ENCODE data around the gene POLD4. TPM values are rescaled to one million over a fixed set of nuclear protein-coding genes. Genes with fewer than 3 reads are reported as not detected.

The POLD4 gene
- total RNA-seq, 1 experiment from 2014 or later, result 44.2 TPM

DNA sequence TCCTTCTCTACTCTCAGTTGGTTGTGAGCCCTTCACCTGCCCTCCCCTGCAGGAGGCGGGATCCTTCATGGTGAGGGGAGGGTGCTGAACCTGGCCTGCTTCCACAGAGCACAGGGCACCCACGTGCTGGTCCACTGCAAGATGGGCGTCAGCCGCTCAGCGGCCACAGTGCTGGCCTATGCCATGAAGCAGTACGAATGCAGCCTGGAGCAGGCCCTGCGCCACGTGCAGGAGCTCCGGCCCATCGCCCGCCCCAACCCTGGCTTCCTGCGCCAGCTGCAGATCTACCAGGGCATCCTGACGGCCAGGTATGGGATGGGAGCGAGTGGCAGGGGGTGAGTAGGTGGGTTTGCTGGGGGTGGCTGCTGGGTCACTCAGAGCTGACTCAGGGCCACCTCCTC is 43.7 kb downstream of the POLD4 start:
- no peaks in the 10 kb centered on the region for H3K9me2 ChIP-seq (ENCODE audit: insufficient read depth)
- no peaks in the 10 kb centered on the region for H3K9me3 ChIP-seq (ENCODE audit: control insufficient read depth in 1 of 2, insufficient read depth in 1 of 2, low read depth in 1 of 2, low read length in 2 of 2)
- H3K9ac ChIP-seq (ENCODE audit: low read length), result no peak overlapping the region
- ChIA-PET CTCF (no interaction called here), POLR2A (no interaction called here), RAD21 (ENCODE audit: low non-redundant PET in 1 of 2, low total read pairs in 2 of 2, uncharacterized antibody in 2 of 2, unreplicated experiment in 2 of 2) (no interaction called here)
- ATAC-seq (no peak), DNase-seq (ENCODE audit: low read depth, low spot score) (no peak)
- intact Hi-C loops (cut with micrococcal nuclease), result no loop called here
- H3K36me3 ChIP-seq (ENCODE audit: control insufficient read depth in 1 of 2, insufficient read depth in 2 of 2, low read length in 2 of 2), result peaks cover 0 to 9% of the 10 kb centered on the region in 2 experiments; a peak in 3 of 4 replicates
- no peak overlapping the region for H3K4me3 ChIP-seq (replicated peaks in 1 of 2; ENCODE audit: low read depth in 1 of 2, low read length in 2 of 2)
- H3K4me2 ChIP-seq (ENCODE audit: low read length), result no peak overlapping the region
- no peak overlapping the region for H2AFZ ChIP-seq (ENCODE audit: low read depth, low read length, poor library complexity, severe bottlenecking)
- TF ChIP-seq, protein P1, sequence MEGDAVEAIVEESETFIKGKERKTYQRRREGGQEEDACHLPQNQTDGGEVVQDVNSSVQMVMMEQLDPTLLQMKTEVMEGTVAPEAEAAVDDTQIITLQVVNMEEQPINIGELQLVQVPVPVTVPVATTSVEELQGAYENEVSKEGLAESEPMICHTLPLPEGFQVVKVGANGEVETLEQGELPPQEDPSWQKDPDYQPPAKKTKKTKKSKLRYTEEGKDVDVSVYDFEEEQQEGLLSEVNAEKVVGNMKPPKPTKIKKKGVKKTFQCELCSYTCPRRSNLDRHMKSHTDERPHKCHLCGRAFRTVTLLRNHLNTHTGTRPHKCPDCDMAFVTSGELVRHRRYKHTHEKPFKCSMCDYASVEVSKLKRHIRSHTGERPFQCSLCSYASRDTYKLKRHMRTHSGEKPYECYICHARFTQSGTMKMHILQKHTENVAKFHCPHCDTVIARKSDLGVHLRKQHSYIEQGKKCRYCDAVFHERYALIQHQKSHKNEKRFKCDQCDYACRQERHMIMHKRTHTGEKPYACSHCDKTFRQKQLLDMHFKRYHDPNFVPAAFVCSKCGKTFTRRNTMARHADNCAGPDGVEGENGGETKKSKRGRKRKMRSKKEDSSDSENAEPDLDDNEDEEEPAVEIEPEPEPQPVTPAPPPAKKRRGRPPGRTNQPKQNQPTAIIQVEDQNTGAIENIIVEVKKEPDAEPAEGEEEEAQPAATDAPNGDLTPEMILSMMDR (IDR thresholded peaks at IDR 0.05 in 2 of 3, conservative IDR thresholded peaks at IDR 0.05 in 1 of 3; ENCODE audit: borderline replicate concordance in 1 of 3, insufficient read depth in 1 of 3, low read depth in 2 of 3, low read length in 2 of 3), result no peak
- TF ChIP-seq, protein P2, sequence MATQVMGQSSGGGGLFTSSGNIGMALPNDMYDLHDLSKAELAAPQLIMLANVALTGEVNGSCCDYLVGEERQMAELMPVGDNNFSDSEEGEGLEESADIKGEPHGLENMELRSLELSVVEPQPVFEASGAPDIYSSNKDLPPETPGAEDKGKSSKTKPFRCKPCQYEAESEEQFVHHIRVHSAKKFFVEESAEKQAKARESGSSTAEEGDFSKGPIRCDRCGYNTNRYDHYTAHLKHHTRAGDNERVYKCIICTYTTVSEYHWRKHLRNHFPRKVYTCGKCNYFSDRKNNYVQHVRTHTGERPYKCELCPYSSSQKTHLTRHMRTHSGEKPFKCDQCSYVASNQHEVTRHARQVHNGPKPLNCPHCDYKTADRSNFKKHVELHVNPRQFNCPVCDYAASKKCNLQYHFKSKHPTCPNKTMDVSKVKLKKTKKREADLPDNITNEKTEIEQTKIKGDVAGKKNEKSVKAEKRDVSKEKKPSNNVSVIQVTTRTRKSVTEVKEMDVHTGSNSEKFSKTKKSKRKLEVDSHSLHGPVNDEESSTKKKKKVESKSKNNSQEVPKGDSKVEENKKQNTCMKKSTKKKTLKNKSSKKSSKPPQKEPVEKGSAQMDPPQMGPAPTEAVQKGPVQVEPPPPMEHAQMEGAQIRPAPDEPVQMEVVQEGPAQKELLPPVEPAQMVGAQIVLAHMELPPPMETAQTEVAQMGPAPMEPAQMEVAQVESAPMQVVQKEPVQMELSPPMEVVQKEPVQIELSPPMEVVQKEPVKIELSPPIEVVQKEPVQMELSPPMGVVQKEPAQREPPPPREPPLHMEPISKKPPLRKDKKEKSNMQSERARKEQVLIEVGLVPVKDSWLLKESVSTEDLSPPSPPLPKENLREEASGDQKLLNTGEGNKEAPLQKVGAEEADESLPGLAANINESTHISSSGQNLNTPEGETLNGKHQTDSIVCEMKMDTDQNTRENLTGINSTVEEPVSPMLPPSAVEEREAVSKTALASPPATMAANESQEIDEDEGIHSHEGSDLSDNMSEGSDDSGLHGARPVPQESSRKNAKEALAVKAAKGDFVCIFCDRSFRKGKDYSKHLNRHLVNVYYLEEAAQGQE (IDR thresholded peaks at IDR 0.05; ENCODE audit: low read depth), result no peak
- no peak for TF ChIP-seq CEBPB (IDR thresholded peaks at IDR 0.05; ENCODE audit: low read depth)
- no peak for TF ChIP-seq CBX3 (IDR thresholded peaks at IDR 0.05; ENCODE audit: low read depth)
- TF ChIP-seq JUND (IDR thresholded peaks at IDR 0.05), result no peak
- TF ChIP-seq ZNF274 (IDR thresholded peaks at IDR 0.05; ENCODE audit: low read depth, low read length), result no peak
- TF ChIP-seq EGR1 (IDR thresholded peaks at IDR 0.05; ENCODE audit: low read depth), result no peak
- no peak for TF ChIP-seq FOSL1 (IDR thresholded peaks at IDR 0.05; ENCODE audit: low read depth)
- no peak for TF ChIP-seq ELF1 (IDR thresholded peaks at IDR 0.05; ENCODE audit: borderline replicate concordance, low read depth)
- TF ChIP-seq, protein P3, sequence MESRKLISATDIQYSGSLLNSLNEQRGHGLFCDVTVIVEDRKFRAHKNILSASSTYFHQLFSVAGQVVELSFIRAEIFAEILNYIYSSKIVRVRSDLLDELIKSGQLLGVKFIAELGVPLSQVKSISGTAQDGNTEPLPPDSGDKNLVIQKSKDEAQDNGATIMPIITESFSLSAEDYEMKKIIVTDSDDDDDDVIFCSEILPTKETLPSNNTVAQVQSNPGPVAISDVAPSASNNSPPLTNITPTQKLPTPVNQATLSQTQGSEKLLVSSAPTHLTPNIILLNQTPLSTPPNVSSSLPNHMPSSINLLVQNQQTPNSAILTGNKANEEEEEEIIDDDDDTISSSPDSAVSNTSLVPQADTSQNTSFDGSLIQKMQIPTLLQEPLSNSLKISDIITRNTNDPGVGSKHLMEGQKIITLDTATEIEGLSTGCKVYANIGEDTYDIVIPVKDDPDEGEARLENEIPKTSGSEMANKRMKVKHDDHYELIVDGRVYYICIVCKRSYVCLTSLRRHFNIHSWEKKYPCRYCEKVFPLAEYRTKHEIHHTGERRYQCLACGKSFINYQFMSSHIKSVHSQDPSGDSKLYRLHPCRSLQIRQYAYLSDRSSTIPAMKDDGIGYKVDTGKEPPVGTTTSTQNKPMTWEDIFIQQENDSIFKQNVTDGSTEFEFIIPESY (IDR thresholded peaks at IDR 0.05; ENCODE audit: extremely low read depth, insufficient replicate concordance, low read length), result no peak
- TF ChIP-seq TCF7L2 (IDR thresholded peaks at IDR 0.05; ENCODE audit: borderline replicate concordance, extremely low read depth, insufficient read depth, insufficient read length), result no peak
- no peak for TF ChIP-seq SRF (IDR thresholded peaks at IDR 0.05; ENCODE audit: low read depth)
- TF ChIP-seq EZH2 (IDR thresholded peaks at IDR 0.05), result no peak
- TF ChIP-seq, protein P4, sequence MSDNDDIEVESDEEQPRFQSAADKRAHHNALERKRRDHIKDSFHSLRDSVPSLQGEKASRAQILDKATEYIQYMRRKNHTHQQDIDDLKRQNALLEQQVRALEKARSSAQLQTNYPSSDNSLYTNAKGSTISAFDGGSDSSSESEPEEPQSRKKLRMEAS (IDR thresholded peaks at IDR 0.05), result no peak
- TF ChIP-seq YY1 (IDR thresholded peaks at IDR 0.05; ENCODE audit: extremely low read depth, insufficient replicate concordance, low read depth, low read length), result no peak
- no peaks in the 10 kb centered on the region for H3K27me3 ChIP-seq (ENCODE audit: insufficient read depth, low read length)
- H3K27ac ChIP-seq (ENCODE audit: low read depth, low read length), result no peak overlapping the region
- no TSS peak for BruUV-seq (replicated peaks)
- peaks cover 18 to 27% of the 10 kb centered on the region in 2 experiments for H3K4me1 ChIP-seq (ENCODE audit: control insufficient read depth in 1 of 2, insufficient read depth in 2 of 2, low read length in 2 of 2)
- H3K79me2 ChIP-seq (ENCODE audit: insufficient read depth, low read length), result peaks cover 4% of the 10 kb centered on the region; the same call in 1 of the 2 replicates
- no peaks in the 10 kb centered on the region for H4K20me1 ChIP-seq (ENCODE audit: insufficient read depth)
